Neural crest cell (in vitro differentiated cells): ENCODE data around the gene HES7. TPM values are rescaled to one million over a fixed set of nuclear protein-coding genes. Genes with fewer than 3 reads are reported as not detected.

ENCODE experiments used
- DNase-seq: peaks from one replicate; pipeline ENCODE4 v3.0.0; 2021; ENCODE audit warnings: low read depth, mixed read lengths, low spot score
- H3K27ac Mint-ChIP-seq: one replicate; pipeline ENCODE4 v1.8.0; 2021; ENCODE audit warnings: mild to moderate bottlenecking, mixed read lengths; ENCODE audit not compliant: unreplicated experiment
- H3K27me3 Mint-ChIP-seq: 2 replicates; pipeline ENCODE4 v1.8.0; 2021; ENCODE audit warnings: low read depth, mild to moderate bottlenecking, mixed read lengths
- H3K36me3 Mint-ChIP-seq: 2 replicates; pipeline ENCODE4 v1.8.0; 2021; ENCODE audit warnings: low read depth, mild to moderate bottlenecking, mixed read lengths
- H3K4me1 Mint-ChIP-seq: 2 replicates; pipeline ENCODE4 v1.8.0; 2021; ENCODE audit warnings: mixed read lengths
- H3K4me3 Mint-ChIP-seq: one replicate; pipeline ENCODE4 v1.8.0; 2021; ENCODE audit warnings: mild to moderate bottlenecking, mixed read lengths
- H3K9me3 Mint-ChIP-seq: 2 replicates; pipeline ENCODE4 v1.8.0; 2021; ENCODE audit warnings: mixed read lengths
- CTCF ChIP-seq: fragments of 200-600 bp; sonication (generic); conservative IDR thresholded peaks from 2 replicates; pipeline ENCODE4 v1.5.0; 2021; ENCODE audit warnings: antibody characterized with exemption, mild to moderate bottlenecking
- total RNA-seq: library from RNA; stranded (reverse); gene quantifications from 2 replicates; pipeline ENCODE4 v1.2.1, GENCODE V29; 2021

HES7 gene
- total RNA-seq, 1 donor from 2014 or later = 0.56 TPM

- peaks cover 8% of the 10 kb centered on the region for H3K4me1 Mint-ChIP-seq
- DNase-seq = no peak
- H3K27ac Mint-ChIP-seq = peak overlapping the region; percentile 89
Observed at GRCh38 chr17:8153525-8153956, 29.6 kb upstream of the HES7 start.

GRCh38 chr17:8153031-8153451 is 29.1 kb upstream of the HES7 start:
- no peak for DNase-seq
- no peaks in the 10 kb centered on the region for H3K9me3 Mint-ChIP-seq
- no peak for TF ChIP-seq CTCF
- no peaks in the 10 kb centered on the region for H3K27me3 Mint-ChIP-seq
- H3K4me1 Mint-ChIP-seq = peaks cover 6% of the 10 kb centered on the region
- no peaks in the 10 kb centered on the region for H3K36me3 Mint-ChIP-seq
- peak overlapping the region; percentile 89 for H3K27ac Mint-ChIP-seq
- peak overlapping the region; percentile 96 for H3K4me3 Mint-ChIP-seq

More at GRCh38 chr17:8153525-8153956, 29.6 kb upstream of the HES7 start:
- no peak for TF ChIP-seq CTCF
- H3K9me3 Mint-ChIP-seq = no peaks in the 10 kb centered on the region
- peak overlapping the region; percentile 96 for H3K4me3 Mint-ChIP-seq
- no peaks in the 10 kb centered on the region for H3K27me3 Mint-ChIP-seq
- H3K36me3 Mint-ChIP-seq = peaks cover 2% of the 10 kb centered on the region

GRCh38 chr17:8152112-8152775 is 28.3 kb upstream of the HES7 start, which contains the start of gene PER1:
TSS of gene PER1 (minus strand) at chr17:8152404. CDS start at chr17:8150706, 1,698 bp downstream.
- H3K27ac Mint-ChIP-seq = peak within 1 kb of the TSS; percentile 94
- peaks cover 6% of the 10 kb centered on the region for H3K4me1 Mint-ChIP-seq
- no peak for TF ChIP-seq CTCF
- H3K27me3 Mint-ChIP-seq = no peaks in the 10 kb centered on the region
- DNase-seq = peak; percentile 85
- no peaks in the 10 kb centered on the region for H3K9me3 Mint-ChIP-seq
- peak within 1 kb of the TSS; percentile 96 for H3K4me3 Mint-ChIP-seq
- no peaks in the 10 kb centered on the region for H3K36me3 Mint-ChIP-seq

GRCh38 chr17:8151641-8152111 is 27.8 kb upstream of the HES7 start:
- no peak for DNase-seq
- Mint-ChIP-seq H3K4me1 (peaks cover 6% of the 10 kb centered on the region), H3K4me3 (peak overlapping the region; percentile 96)

GRCh38 chr17:8151120-8151640 is 27.3 kb upstream of the HES7 start:
- TF ChIP-seq CTCF = no peak
- Mint-ChIP-seq H3K9me3 (no peaks in the 10 kb centered on the region), H3K36me3 (peaks cover 1% of the 10 kb centered on the region), H3K27ac (peak overlapping the region; percentile 94), H3K4me1 (peaks cover 6% of the 10 kb centered on the region), H3K4me3 (peak overlapping the region; percentile 96), H3K27me3 (no peaks in the 10 kb centered on the region)
- peak; percentile 71 for DNase-seq

More at GRCh38 chr17:8151641-8152111, 27.8 kb upstream of the HES7 start:
- TF ChIP-seq CTCF = no peak
- no peaks in the 10 kb centered on the region for H3K27me3 Mint-ChIP-seq
- H3K36me3 Mint-ChIP-seq = no peaks in the 10 kb centered on the region
- H3K9me3 Mint-ChIP-seq = no peaks in the 10 kb centered on the region
- peak overlapping the region; percentile 94 for H3K27ac Mint-ChIP-seq
